DOHH2 (cell line): ENCODE data around the gene RAVER2.
"Not testable (repeated sequence)": the region's sequence is repeated elsewhere in the genome, so short reads cannot be mapped to it uniquely, and the experiment has no call there.

Experiments
- EZH2phosphoT487 ChIP-seq: fragments of 200-600 bp; sonication (generic); IDR thresholded peaks from 2 replicates; pipeline ENCODE4 v1.6.1; 2017; ENCODE audit warnings: borderline replicate concordance, mild to moderate bottlenecking, antibody characterized with exemption, low read length, moderate library complexity, mixed read lengths
- TF ChIP-seq, protein P1 (sequence below): fragments of 200-600 bp; sonication (generic); IDR thresholded peaks from one replicate; pipeline ENCODE4 v1.5.1; 2014; ENCODE audit warnings: antibody characterized with exemption, mild to moderate bottlenecking, low read depth, low read length; ENCODE audit not compliant: poor library complexity, severe bottlenecking

DNA sequence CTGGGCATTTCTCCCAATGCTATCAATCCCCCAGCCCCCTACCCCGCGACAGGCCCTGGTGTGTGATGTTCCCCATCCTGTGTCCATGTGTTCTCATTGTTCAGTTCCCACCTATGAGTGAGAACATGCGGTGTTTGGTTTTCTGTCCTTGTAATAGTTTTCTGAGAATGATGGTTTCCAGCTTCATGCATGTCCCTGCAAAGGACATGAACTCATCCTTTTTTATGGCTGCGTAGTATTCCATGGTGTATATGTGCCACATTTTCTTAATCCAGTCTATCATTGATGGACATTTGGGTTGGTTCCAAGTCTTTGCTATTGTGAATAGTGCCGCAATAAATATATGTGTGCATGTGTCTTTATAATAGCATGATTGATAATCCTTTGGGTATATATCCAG, 38.0 kb downstream of the RAVER2 start:
- TF ChIP-seq, protein P1, sequence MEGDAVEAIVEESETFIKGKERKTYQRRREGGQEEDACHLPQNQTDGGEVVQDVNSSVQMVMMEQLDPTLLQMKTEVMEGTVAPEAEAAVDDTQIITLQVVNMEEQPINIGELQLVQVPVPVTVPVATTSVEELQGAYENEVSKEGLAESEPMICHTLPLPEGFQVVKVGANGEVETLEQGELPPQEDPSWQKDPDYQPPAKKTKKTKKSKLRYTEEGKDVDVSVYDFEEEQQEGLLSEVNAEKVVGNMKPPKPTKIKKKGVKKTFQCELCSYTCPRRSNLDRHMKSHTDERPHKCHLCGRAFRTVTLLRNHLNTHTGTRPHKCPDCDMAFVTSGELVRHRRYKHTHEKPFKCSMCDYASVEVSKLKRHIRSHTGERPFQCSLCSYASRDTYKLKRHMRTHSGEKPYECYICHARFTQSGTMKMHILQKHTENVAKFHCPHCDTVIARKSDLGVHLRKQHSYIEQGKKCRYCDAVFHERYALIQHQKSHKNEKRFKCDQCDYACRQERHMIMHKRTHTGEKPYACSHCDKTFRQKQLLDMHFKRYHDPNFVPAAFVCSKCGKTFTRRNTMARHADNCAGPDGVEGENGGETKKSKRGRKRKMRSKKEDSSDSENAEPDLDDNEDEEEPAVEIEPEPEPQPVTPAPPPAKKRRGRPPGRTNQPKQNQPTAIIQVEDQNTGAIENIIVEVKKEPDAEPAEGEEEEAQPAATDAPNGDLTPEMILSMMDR: not testable (repeated sequence)
- not testable (repeated sequence) for TF ChIP-seq EZH2phosphoT487
